Loucy (cell line): ENCODE results near the gene KLK15.

ENCODE experiments used
- CTCF ChIP-seq: fragments of 200-600 bp; sonication (generic); conservative IDR thresholded peaks from 2 replicates; pipeline ENCODE4 v1.5.1; 2014; ENCODE audit warnings: mild to moderate bottlenecking, antibody characterized with exemption, low read length
- EZH2phosphoT487 ChIP-seq: fragments of 200-600 bp; IDR thresholded peaks from 2 replicates; pipeline ENCODE4 v1.6.1; 2018; ENCODE audit warnings: antibody characterized with exemption, mild to moderate bottlenecking, moderate library complexity, borderline replicate concordance

GRCh38 chr19:50793558-50794065 is 39.8 kb downstream of the KLK15 start:
- TF ChIP-seq CTCF = no peak
- no peak for TF ChIP-seq EZH2phosphoT487
